HEK293 (cell line): ENCODE measurements around the gene SLC30A7.

Experiments
- CTCF ChIA-PET: fragments of 350-600 bp; formaldehyde crosslinking; extraction: SDS; loops from one replicate; lab custom pipeline; 2021; ENCODE audit warnings: antibody characterized with exemption; lab: Yijun Ruan, JAX
- POLR2A ChIA-PET: fragments of 300-600 bp; formaldehyde crosslinking; extraction: SDS; loops from one replicate; lab custom pipeline; 2020; ENCODE audit warnings: antibody characterized with exemption, inconsistent platforms; lab: Yijun Ruan, JAX
- H3K27ac ChIP-seq: fragments of 200-500 bp; sonication (Bioruptor generic); 2 replicates; pipeline ENCODE4 v1.5.1; 2014; ENCODE audit warnings: low read depth, low read length, control low read depth, inconsistent platforms; ENCODE audit errors: extremely low read depth
- H3K36me3 ChIP-seq, 2 experiments: fragments of 200-500 bp in 1 of 2; sonication (Bioruptor generic) in 1 of 2; 1 replicate in 1 of 2; 2 replicates in 1 of 2; pipeline ENCODE4 v1.5.1; 2014 to 2017; ENCODE audit warnings: inconsistent platforms in 2 of 2, low read length in 2 of 2; ENCODE audit not compliant: control insufficient read depth in 2 of 2, insufficient read depth in 1 of 2
- H3K4me1 ChIP-seq: fragments of 200-500 bp; sonication (Bioruptor generic); 2 replicates; pipeline ENCODE4 v1.5.1; 2014; ENCODE audit warnings: mild to moderate bottlenecking, low read length, inconsistent platforms; ENCODE audit not compliant: control insufficient read depth, insufficient read depth
- H3K4me3 ChIP-seq: 2 replicates; pipeline ENCODE4 v1.5.1; 2011; ENCODE audit warnings: low read depth, mild to moderate bottlenecking, control low read depth, low read length, moderate library complexity
- H3K9me3 ChIP-seq: fragments of 200-500 bp; sonication (Bioruptor generic); 2 replicates; pipeline ENCODE4 v1.5.1; 2014; ENCODE audit warnings: low read depth, low read length, inconsistent platforms; ENCODE audit not compliant: control insufficient read depth, insufficient read depth
- PRDM2 ChIP-seq: fragments of 450-650 bp; formaldehyde crosslinking; IDR thresholded peaks from 2 replicates; pipeline ENCODE4 v1.5.1; 2016; ENCODE audit warnings: missing biosample characterization, missing genetic modification characterization, borderline replicate concordance
- ZBTB44 ChIP-seq: fragments of 450-650 bp; IDR thresholded peaks from 2 replicates; pipeline ENCODE4 v1.5.1; 2018; ENCODE audit warnings: missing biosample characterization, mild to moderate bottlenecking, missing genetic modification characterization
- ZFP3 ChIP-seq: fragments of 450-650 bp; formaldehyde crosslinking; IDR thresholded peaks from 2 replicates; pipeline ENCODE4 v1.5.1; 2016; ENCODE audit warnings: low read depth, missing biosample characterization, missing genetic modification characterization
- ZFP41 ChIP-seq: fragments of 450-650 bp; formaldehyde crosslinking; IDR thresholded peaks from 2 replicates; pipeline ENCODE4 v1.5.1; 2016; ENCODE audit warnings: missing biosample characterization, missing genetic modification characterization, borderline replicate concordance
- ZNF138 ChIP-seq: fragments of 450-650 bp; formaldehyde crosslinking; IDR thresholded peaks from 2 replicates; pipeline ENCODE4 v1.5.1; 2016; ENCODE audit warnings: missing biosample characterization, missing genetic modification characterization, borderline replicate concordance
- ZNF16 ChIP-seq: fragments of 450-650 bp; formaldehyde crosslinking; IDR thresholded peaks from 2 replicates; pipeline ENCODE4 v1.5.1; 2016; ENCODE audit warnings: low read depth, missing biosample characterization, missing genetic modification characterization
- ZNF174 ChIP-seq: fragments of 450-650 bp; formaldehyde crosslinking; IDR thresholded peaks from 2 replicates; pipeline ENCODE4 v1.5.0; 2017; ENCODE audit warnings: missing biosample characterization, mild to moderate bottlenecking, missing genetic modification characterization
- ZNF335 ChIP-seq: fragments of 450-650 bp; formaldehyde crosslinking; conservative IDR thresholded peaks from 2 replicates; pipeline ENCODE4 v1.5.1; 2016; ENCODE audit warnings: missing biosample characterization, missing genetic modification characterization
- ZNF510 ChIP-seq: fragments of 450-650 bp; formaldehyde crosslinking; IDR thresholded peaks from 2 replicates; pipeline ENCODE4 v1.5.1; 2018; ENCODE audit warnings: mild to moderate bottlenecking, missing genetic modification characterization, missing biosample characterization; ENCODE audit not compliant: insufficient replicate concordance
- ZNF521 ChIP-seq: fragments of 450-650 bp; formaldehyde crosslinking; IDR thresholded peaks from 2 replicates; pipeline ENCODE4 v1.5.1; 2017; ENCODE audit warnings: missing biosample characterization, mild to moderate bottlenecking, missing genetic modification characterization
- ZNF704 ChIP-seq: fragments of 450-650 bp; formaldehyde crosslinking; IDR thresholded peaks from 2 replicates; pipeline ENCODE4 v1.5.1; 2016; ENCODE audit warnings: missing biosample characterization, missing genetic modification characterization
- TF ChIP-seq, protein P1 (sequence below): fragments of 450-650 bp; formaldehyde crosslinking; IDR thresholded peaks from 2 replicates; pipeline ENCODE4 v1.5.1; 2017; ENCODE audit warnings: missing biosample characterization, missing genetic modification characterization
- TF ChIP-seq, protein P2 (sequence below): fragments of 450-650 bp; formaldehyde crosslinking; IDR thresholded peaks from 2 replicates; pipeline ENCODE4 v1.5.1; 2016; ENCODE audit warnings: missing biosample characterization, missing genetic modification characterization
- TF ChIP-seq, protein P3 (sequence below): fragments of 450-650 bp; formaldehyde crosslinking; IDR thresholded peaks from 2 replicates; pipeline ENCODE4 v1.5.1; 2017; ENCODE audit warnings: missing biosample characterization, missing genetic modification characterization

Gene SLC30A7

DNA sequence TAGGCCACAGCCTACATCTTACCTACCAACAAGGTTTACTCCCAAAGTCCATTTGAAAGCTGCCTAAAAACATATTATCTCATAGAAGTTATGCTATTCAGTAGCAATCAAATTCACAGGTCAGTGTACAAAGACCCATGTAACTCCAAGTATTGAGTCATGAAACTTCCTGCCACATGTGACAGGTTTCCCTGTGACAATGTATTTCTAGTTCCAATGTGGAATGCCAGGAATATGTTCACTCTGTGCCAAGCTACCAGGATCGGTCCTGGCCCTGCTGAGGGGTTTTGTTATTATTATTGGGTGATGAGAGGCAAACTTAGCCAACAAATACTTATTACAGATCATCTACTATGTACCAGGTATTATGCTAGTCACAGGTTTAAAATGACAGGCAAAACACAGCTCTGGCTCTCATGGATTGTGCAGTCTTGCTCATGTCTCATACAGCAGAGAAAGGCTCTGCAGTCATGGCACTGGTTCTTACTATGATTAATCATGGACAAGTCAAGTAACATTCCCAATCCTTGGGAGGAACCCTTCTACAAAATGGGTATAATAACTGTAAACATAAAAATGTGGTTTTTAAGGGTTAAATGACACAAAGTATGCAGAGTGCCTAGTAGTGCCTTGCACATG, 107.2 kb downstream of the SLC30A7 start:
- peaks cover 8% of the 10 kb centered on the region for H3K4me1 ChIP-seq
- no peak overlapping the region for H3K27ac ChIP-seq
- CTCF ChIA-PET = interaction anchor here (0.6 to 2.0 kb wide), 3 partner anchors 10 to 285 kb away, joined by 3 to 5 read pairs (median 3); no protein-coding TSS in a partner anchor

More for the DNA sequence above, 107.2 kb downstream of the SLC30A7 start:
- POLR2A ChIA-PET = no interaction called here
- no peak overlapping the region for H3K4me3 ChIP-seq
- H3K36me3 ChIP-seq = peaks cover 7 to 36% of the 10 kb centered on the region in 2 experiments; a peak in 2 of 3 replicates
- TF ChIP-seq PRDM2 (tag by site-specific recombination) (no peak), ZNF521 (no peak), ZFP41 (tag by site-specific recombination) (no peak), ZNF138 (tag by site-specific recombination) (no peak), ZFP3 (tag by site-specific recombination) (no peak), ZNF16 (tag by site-specific recombination) (no peak), ZNF704 (no peak), ZNF510 (tag by site-specific recombination) (no peak), ZNF174 (tag by site-specific recombination) (no peak), ZBTB44 (tag by site-specific recombination) (no peak), ZNF335 (tag by site-specific recombination) (no peak)
- TF ChIP-seq, protein P1, sequence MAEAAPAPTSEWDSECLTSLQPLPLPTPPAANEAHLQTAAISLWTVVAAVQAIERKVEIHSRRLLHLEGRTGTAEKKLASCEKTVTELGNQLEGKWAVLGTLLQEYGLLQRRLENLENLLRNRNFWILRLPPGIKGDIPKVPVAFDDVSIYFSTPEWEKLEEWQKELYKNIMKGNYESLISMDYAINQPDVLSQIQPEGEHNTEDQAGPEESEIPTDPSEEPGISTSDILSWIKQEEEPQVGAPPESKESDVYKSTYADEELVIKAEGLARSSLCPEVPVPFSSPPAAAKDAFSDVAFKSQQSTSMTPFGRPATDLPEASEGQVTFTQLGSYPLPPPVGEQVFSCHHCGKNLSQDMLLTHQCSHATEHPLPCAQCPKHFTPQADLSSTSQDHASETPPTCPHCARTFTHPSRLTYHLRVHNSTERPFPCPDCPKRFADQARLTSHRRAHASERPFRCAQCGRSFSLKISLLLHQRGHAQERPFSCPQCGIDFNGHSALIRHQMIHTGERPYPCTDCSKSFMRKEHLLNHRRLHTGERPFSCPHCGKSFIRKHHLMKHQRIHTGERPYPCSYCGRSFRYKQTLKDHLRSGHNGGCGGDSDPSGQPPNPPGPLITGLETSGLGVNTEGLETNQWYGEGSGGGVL (tag by site-specific recombination) = no peak
- TF ChIP-seq, protein P2, sequence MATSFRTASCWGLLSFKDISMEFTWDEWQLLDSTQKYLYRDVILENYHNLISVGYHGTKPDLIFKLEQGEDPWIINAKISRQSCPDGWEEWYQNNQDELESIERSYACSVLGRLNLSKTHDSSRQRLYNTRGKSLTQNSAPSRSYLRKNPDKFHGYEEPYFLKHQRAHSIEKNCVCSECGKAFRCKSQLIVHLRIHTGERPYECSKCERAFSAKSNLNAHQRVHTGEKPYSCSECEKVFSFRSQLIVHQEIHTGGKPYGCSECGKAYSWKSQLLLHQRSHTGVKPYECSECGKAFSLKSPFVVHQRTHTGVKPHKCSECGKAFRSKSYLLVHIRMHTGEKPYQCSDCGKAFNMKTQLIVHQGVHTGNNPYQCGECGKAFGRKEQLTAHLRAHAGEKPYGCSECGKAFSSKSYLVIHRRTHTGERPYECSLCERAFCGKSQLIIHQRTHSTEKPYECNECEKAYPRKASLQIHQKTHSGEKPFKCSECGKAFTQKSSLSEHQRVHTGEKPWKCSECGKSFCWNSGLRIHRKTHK (tag by site-specific recombination) = no peak
- TF ChIP-seq, protein P3, sequence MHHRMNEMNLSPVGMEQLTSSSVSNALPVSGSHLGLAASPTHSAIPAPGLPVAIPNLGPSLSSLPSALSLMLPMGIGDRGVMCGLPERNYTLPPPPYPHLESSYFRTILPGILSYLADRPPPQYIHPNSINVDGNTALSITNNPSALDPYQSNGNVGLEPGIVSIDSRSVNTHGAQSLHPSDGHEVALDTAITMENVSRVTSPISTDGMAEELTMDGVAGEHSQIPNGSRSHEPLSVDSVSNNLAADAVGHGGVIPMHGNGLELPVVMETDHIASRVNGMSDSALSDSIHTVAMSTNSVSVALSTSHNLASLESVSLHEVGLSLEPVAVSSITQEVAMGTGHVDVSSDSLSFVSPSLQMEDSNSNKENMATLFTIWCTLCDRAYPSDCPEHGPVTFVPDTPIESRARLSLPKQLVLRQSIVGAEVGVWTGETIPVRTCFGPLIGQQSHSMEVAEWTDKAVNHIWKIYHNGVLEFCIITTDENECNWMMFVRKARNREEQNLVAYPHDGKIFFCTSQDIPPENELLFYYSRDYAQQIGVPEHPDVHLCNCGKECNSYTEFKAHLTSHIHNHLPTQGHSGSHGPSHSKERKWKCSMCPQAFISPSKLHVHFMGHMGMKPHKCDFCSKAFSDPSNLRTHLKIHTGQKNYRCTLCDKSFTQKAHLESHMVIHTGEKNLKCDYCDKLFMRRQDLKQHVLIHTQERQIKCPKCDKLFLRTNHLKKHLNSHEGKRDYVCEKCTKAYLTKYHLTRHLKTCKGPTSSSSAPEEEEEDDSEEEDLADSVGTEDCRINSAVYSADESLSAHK (tag by site-specific recombination) = no peak
- H3K9me3 ChIP-seq = no peaks in the 10 kb centered on the region
